Activated CD4-positive, alpha-beta memory T cell treated with anti-CD3 and anti-CD28 coated beads for 36 hours (primary cell): Measurements from ENCODE around the gene DLX1. TPM values are rescaled to one million over a fixed set of nuclear protein-coding genes. Genes with fewer than 3 reads are reported as not detected.
"Not testable (repeated sequence)": the region's sequence is repeated elsewhere in the genome, so short reads cannot be mapped to it uniquely, and the experiment has no call there.

Experiments used
- CTCF ChIA-PET: fragments of 350-600 bp; sonication (Branson Sonifier 250); formaldehyde crosslinking; loops from one replicate; lab custom pipeline; 2021; ENCODE audit warnings: antibody characterized with exemption, inconsistent platforms; lab: Charles Lee
- POLR2A ChIA-PET: fragments of 350-600 bp; sonication (Branson Sonifier 250); formaldehyde crosslinking; loops from one replicate; lab custom pipeline; 2021; ENCODE audit warnings: antibody characterized with exemption; lab: Charles Lee
- DNase-seq: peaks from one replicate; pipeline ENCODE4 v3.0.0-alpha.2; 2020
- H3K27ac Mint-ChIP-seq: one replicate; pipeline ENCODE4 v1.8.0; 2021; ENCODE audit warnings: mixed read lengths
- H3K27me3 Mint-ChIP-seq: one replicate; pipeline ENCODE4 v1.8.0; 2021; ENCODE audit warnings: mixed read lengths
- H3K36me3 Mint-ChIP-seq: one replicate; pipeline ENCODE4 v1.8.0; 2021; ENCODE audit warnings: mixed read lengths
- H3K4me1 Mint-ChIP-seq: one replicate; pipeline ENCODE4 v1.8.0; 2021; ENCODE audit warnings: low read depth, mixed read lengths
- H3K4me3 Mint-ChIP-seq: one replicate; pipeline ENCODE4 v1.8.0; 2021; ENCODE audit warnings: mild to moderate bottlenecking, mixed read lengths
- H3K9me3 Mint-ChIP-seq: one replicate; pipeline ENCODE4 v1.8.0; 2021; ENCODE audit warnings: mixed read lengths
- intact Hi-C: fragments of 100-400 bp; cut with micrococcal nuclease; formaldehyde crosslinking; loops from one replicate; pipeline ENCODE4 v1.15.1; 2023
- total RNA-seq, 2 experiments: library from RNA; stranded (reverse); gene quantifications; one replicate each; pipeline ENCODE4 v1.2.3, GENCODE V29; 2021

DLX1 gene
- total RNA-seq, 2 experiments from 2014 or later: not detected

DNA sequence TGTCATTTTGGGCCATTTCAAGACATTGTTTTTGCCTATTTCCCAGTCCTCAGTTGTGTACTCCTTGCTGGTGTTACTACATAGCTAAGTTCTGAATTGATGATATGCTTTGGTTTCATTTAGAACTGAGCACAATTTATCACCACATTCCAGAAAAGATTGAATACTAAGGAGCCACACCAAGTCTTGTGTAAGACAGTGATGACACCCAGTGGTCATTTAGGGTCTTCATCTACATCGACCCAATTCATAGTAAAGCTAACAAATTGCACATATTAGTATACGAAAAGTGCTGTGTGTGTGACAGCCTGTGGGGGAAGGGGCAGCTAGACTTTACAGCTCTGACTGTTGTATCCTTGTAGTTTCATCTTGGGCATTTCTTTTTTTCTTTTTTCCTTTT, 28.3 kb downstream of the DLX1 start:
- H3K4me3 Mint-ChIP-seq: no peak overlapping the region
- H3K27me3 Mint-ChIP-seq: peaks cover 25% of the 10 kb centered on the region
- no peak for DNase-seq
- H3K36me3 Mint-ChIP-seq: no peaks in the 10 kb centered on the region
- CTCF ChIA-PET: interaction anchor here (0.7 to 3.0 kb wide), 11 partner anchors 8 to 584 kb away, joined by 3 to 14 read pairs (median 4); no protein-coding TSS in a partner anchor
- intact Hi-C loops: no loop called here
- H3K27ac Mint-ChIP-seq: no peak overlapping the region
- H3K9me3 Mint-ChIP-seq: no peaks in the 10 kb centered on the region
- POLR2A ChIA-PET: no interaction called here
- no peaks in the 10 kb centered on the region for H3K4me1 Mint-ChIP-seq

DNA sequence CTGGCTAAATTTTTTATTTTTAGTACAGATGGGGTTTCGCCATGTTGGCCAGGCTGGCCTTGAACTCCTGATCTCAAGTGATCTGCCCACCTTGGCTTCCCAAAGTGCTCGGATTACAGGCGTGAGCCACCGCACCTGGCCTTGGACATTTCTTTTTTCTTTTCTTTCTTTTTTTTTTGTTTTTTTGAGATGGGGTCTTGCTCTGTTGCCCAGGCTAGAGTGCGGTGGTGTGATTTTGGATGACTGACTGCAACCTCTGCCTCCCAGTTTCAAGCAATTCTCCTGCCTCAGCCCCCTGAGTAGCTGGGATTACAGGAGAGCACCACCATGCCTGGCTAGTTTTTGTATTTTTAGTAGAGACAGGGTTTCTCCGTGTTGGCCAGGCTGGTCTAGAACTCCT, 28.9 kb downstream of the DLX1 start:
- H3K4me3 Mint-ChIP-seq, DNase-seq, H3K27ac Mint-ChIP-seq, H3K36me3 Mint-ChIP-seq, intact Hi-C loops, H3K9me3 Mint-ChIP-seq, H3K4me1 Mint-ChIP-seq, POLR2A ChIA-PET: not testable (repeated sequence)
- CTCF ChIA-PET: interaction anchor here (0.6 to 3.0 kb wide), 12 partner anchors 7 to 549 kb away, joined by 3 to 14 read pairs (median 4); no protein-coding TSS in a partner anchor
- H3K27me3 Mint-ChIP-seq: peaks cover 27% of the 10 kb centered on the region

DNA sequence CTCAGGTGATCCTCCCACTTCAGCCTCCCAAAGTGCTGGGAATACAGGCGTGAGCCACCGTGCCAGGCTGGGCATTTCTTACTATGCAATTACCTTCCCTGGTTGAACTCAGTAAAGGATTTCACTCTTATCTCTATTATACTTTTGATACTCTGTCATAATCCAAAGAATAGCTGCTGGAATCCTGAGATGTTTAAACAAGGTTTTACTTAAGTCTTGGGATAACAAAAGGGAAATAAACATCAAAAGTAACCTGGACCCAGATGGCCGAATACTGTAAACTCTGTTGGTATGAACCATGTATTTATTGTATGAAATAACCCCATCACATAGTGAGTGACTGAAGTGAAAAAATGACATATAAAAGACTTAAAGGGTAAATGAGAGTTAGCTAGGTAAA, 29.3 kb downstream of the DLX1 start:
- ChIA-PET CTCF (interaction anchor here (0.6 to 3.0 kb wide), 5 partner anchors 8 to 550 kb away, joined by 3 to 14 read pairs (median 3); no protein-coding TSS in a partner anchor), POLR2A (no interaction called here)
- no peaks in the 10 kb centered on the region for H3K4me1 Mint-ChIP-seq
- intact Hi-C loops: no loop called here
- DNase-seq: no peak
- H3K27ac Mint-ChIP-seq: no peak overlapping the region
- no peaks in the 10 kb centered on the region for H3K9me3 Mint-ChIP-seq
- H3K27me3 Mint-ChIP-seq: peaks cover 24% of the 10 kb centered on the region
- H3K4me3 Mint-ChIP-seq: no peak overlapping the region
- H3K36me3 Mint-ChIP-seq: no peaks in the 10 kb centered on the region

DNA sequence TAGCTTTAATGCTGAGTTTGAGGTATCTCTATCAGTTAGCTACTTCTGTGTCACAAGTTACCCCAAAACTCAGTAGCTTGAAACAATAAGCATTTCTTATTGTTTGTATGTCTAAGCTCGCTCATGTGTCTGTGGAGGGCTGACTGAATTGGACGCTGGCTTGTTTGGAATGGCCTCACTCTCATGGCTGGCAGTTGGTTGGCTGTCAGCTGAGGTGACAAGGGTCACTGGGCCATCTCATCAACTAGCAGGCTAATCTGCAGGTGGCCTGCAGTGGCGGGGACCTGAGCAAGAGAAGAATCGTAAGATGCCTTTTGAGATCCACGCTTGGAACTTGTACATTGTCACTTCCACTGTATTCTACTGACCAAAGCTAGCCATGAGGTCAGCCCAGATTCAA, 30.8 kb downstream of the DLX1 start:
- Mint-ChIP-seq H3K27me3 (peaks cover 18% of the 10 kb centered on the region), H3K9me3 (no peaks in the 10 kb centered on the region), H3K4me3 (no peak overlapping the region), H3K27ac (no peak overlapping the region), H3K4me1 (no peaks in the 10 kb centered on the region), H3K36me3 (no peaks in the 10 kb centered on the region)
- POLR2A ChIA-PET: no interaction called here
- CTCF ChIA-PET: interaction anchor here (1.2 to 1.8 kb wide), 2 partner anchors 9 to 11 kb away, joined by 4 to 7 read pairs; no protein-coding TSS in a partner anchor
- intact Hi-C loops: no loop called here
- DNase-seq: no peak

DNA sequence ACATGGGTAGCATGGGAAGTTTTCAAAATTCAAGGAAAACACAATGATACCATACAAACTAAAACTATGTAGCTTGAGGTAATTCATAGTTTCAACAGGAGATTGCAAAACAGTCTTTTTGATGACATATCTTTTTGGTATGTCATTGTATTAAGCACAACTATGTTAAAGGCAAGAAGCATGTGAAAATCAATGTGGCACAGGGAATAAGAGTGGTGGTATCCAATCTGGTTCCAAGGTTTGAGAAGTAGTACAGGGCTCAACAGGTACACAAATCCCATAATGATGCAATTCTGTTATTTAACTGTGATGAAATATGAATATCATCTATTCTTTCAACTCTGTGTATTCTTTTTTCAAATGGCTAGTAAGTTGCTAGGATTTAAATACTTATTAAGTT, 33.8 kb downstream of the DLX1 start:
- H3K36me3 Mint-ChIP-seq: no peaks in the 10 kb centered on the region
- intact Hi-C loops: no loop called here
- no peak for DNase-seq
- no peaks in the 10 kb centered on the region for H3K9me3 Mint-ChIP-seq
- CTCF ChIA-PET: no interaction called here
- H3K27ac Mint-ChIP-seq: no peak overlapping the region
- H3K27me3 Mint-ChIP-seq: peaks cover 9% of the 10 kb centered on the region
- H3K4me1 Mint-ChIP-seq: no peaks in the 10 kb centered on the region
- H3K4me3 Mint-ChIP-seq: no peak overlapping the region
- POLR2A ChIA-PET: no interaction called here

DNA sequence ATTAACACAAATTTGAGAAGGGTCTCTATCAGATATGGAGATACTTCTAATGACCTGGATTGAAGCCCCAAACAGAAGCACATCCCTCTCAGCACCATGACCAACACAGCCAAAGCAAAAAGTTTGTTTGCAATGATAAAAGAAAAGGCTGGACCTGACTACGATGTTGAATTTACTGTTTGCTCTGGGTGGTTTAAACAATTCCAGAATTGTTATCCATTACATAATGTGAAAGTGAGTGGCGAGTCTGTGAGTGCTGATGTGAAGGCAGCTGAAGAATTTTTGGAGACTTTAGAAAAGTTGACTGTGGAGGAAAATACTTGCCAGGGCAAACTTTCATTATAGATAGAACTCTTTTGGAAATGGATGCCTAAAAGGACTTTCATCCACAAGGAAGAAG, 34.8 kb downstream of the DLX1 start:
- peaks cover 2% of the 10 kb centered on the region for H3K9me3 Mint-ChIP-seq
- intact Hi-C loops: no loop called here
- H3K27ac Mint-ChIP-seq: no peak overlapping the region
- no peak overlapping the region for H3K4me3 Mint-ChIP-seq
- POLR2A ChIA-PET: no interaction called here
- CTCF ChIA-PET: interaction anchor here (0.7 to 1.3 kb wide), 2 partner anchors 13 to 23 kb away, joined by 3 read pairs; no protein-coding TSS in a partner anchor
- no peaks in the 10 kb centered on the region for H3K36me3 Mint-ChIP-seq
- no peaks in the 10 kb centered on the region for H3K4me1 Mint-ChIP-seq
- peaks cover 6% of the 10 kb centered on the region for H3K27me3 Mint-ChIP-seq
- DNase-seq: no peak

DNA sequence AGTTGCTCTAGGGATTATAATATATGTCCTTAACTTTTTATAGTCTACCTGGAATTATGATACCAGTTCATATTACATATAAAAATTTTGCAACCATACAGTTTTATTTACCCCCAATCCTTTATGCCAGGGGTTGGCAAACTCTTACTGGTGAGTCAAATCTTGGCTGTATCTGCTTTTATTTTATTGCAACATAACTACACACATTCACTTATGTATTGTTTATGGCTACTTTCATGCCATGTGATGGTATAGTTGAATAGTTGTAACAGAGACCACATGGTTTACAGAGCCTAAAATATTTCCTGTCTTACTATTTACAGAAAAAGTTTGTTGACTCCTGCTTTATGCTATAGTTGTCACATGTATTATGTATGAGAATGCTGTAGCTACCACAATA, 43.2 kb downstream of the DLX1 start:
- POLR2A ChIA-PET: no interaction called here

DNA sequence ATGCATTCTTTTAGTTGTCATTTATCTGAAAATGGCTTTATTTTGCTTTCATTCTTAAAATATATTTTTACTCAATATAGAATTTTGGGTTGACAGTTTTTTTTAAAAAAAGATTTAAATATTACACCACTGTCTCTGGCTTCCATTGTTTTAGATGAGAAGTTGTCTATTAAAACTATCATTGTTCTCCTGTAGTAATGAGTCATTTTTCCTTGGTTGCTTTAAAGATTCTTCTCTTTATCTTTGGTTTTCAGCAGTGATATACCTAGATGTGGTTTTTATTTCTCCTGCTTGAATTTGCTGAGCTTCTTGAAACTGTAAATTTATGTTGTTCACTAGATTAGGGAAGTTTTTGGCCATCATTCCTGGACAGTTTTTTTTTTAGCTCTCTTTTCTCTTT, 44.1 kb downstream of the DLX1 start:
- Mint-ChIP-seq H3K9me3 (peaks cover 7% of the 10 kb centered on the region), H3K4me3 (no peak overlapping the region), H3K27me3 (peaks cover 8% of the 10 kb centered on the region), H3K4me1 (no peaks in the 10 kb centered on the region), H3K36me3 (no peaks in the 10 kb centered on the region), H3K27ac (no peak overlapping the region)
- intact Hi-C loops: no loop called here
- POLR2A ChIA-PET: no interaction called here
- CTCF ChIA-PET: interaction anchor here (0.6 to 1.1 kb wide), 3 partner anchors 15 to 556 kb away, joined by 3 to 5 read pairs (median 3); no protein-coding TSS in a partner anchor
- DNase-seq: no peak

More for the DNA sequence above, 43.2 kb downstream of the DLX1 start:
- no peak for DNase-seq
- Mint-ChIP-seq H3K36me3 (no peaks in the 10 kb centered on the region), H3K27me3 (peaks cover 7% of the 10 kb centered on the region), H3K27ac (no peak overlapping the region), H3K9me3 (peaks cover 8% of the 10 kb centered on the region), H3K4me1 (no peaks in the 10 kb centered on the region), H3K4me3 (no peak overlapping the region)
- CTCF ChIA-PET: interaction anchor here (1.0 to 2.3 kb wide), 2 partner anchors 338 to 422 kb away, joined by 5 to 9 read pairs; no protein-coding TSS in a partner anchor
- intact Hi-C loops: no loop called here

DNA sequence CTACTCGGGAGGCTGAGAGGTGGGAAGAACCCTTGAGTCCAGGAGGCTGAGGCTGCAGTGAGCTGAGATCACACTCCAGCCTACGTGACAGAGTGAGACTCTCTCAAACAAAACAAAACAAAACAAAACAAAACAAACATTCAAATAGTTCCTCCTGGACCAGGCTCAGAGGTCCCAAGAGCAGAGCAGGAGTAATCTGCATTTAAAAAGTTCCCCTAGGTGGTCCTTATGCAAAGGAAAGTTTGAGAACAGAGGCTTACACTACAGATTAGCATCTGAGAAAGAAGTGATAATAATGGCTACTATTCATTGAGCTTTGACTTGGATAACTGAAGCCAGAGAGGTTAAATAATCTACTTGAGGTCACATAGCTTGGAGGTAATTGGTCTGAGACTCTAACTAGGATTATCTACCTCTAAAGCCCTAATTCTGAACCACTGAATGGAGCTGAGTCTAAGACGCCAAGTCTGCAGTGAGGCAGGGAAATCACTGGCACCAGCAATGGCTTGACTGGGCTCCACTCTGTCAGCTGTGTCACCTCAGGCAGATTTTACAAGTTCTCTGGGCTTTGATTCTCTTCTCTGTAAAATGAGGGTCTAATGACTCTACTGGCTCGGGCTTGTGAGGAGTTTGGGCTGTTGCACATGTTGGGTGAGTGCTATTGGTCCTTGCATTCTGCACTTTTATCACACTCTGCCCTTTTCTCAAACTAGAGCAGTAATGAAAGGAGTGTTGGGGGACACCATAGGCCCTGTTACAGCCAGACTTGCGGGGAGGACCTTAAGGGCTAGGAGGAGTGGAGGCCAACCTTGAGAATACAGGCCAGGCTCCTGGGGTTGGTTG, 46.6 kb downstream of the DLX1 start:
- no peak for DNase-seq
- no peak overlapping the region for H3K4me3 Mint-ChIP-seq
- intact Hi-C loops: no loop called here
- POLR2A ChIA-PET: no interaction called here
- H3K4me1 Mint-ChIP-seq: no peaks in the 10 kb centered on the region
- H3K27me3 Mint-ChIP-seq: peaks cover 8% of the 10 kb centered on the region
- peaks cover 7% of the 10 kb centered on the region for H3K9me3 Mint-ChIP-seq
- H3K36me3 Mint-ChIP-seq: no peaks in the 10 kb centered on the region
- H3K27ac Mint-ChIP-seq: no peak overlapping the region
- CTCF ChIA-PET: interaction anchor here (1.6 kb wide), 1 partner anchor 330 kb away, joined by 4 read pairs; no protein-coding TSS in a partner anchor

DNA sequence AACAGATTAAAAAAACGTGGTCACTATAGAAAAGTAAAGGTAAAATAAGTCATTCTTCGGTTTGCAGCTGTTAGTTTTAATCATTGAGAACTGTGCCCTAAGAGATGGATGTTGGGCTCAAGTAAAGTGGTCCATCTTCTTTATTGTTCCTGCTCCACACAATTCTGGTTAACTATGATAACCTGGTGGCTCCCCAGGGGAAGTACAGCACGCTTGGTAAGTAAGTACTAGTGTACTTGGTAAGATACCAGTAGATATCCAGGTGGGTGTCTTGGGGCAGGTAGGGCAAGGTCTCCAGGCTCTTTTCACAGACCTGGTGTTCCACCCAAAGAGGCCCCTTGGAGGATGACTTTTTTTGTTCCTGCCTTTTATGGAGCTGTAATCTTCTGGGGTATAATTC, 49.0 kb downstream of the DLX1 start:
- H3K27ac Mint-ChIP-seq: no peak overlapping the region
- H3K9me3 Mint-ChIP-seq: peaks cover 5% of the 10 kb centered on the region
- ChIA-PET POLR2A (no interaction called here), CTCF (interaction anchor here (1.9 kb wide), 1 partner anchor 328 kb away, joined by 5 read pairs; no protein-coding TSS in a partner anchor)
- H3K4me1 Mint-ChIP-seq: no peaks in the 10 kb centered on the region
- H3K27me3 Mint-ChIP-seq: peaks cover 8% of the 10 kb centered on the region
- DNase-seq: no peak
- H3K4me3 Mint-ChIP-seq: no peak overlapping the region
- intact Hi-C loops: no loop called here
- H3K36me3 Mint-ChIP-seq: no peaks in the 10 kb centered on the region

DNA sequence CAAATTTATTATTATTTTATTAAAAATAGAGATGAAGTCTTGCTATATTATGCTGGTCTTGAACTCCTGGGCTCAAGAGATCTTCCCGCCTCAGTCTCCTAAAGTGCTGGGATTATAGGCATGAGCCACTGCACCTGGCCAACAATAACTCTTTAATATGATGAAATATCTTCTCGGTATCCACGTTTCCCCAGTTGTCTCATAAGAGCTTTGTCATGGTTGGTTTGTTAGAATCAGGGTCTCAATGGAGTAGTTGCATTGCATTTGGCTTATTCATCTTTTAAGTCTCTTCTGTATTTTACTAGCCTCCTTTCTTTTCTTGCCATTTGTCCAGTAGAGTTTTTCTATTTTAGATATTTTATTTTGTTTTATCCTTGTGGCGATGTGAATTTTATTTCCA, 50.1 kb downstream of the DLX1 start:
- no peak for DNase-seq
- Mint-ChIP-seq H3K4me3 (no peak overlapping the region), H3K27ac (no peak overlapping the region), H3K4me1 (no peaks in the 10 kb centered on the region), H3K27me3 (peaks cover 4% of the 10 kb centered on the region), H3K36me3 (no peaks in the 10 kb centered on the region), H3K9me3 (no peaks in the 10 kb centered on the region)
- intact Hi-C loops: no loop called here
- CTCF ChIA-PET: interaction anchor here (1.9 to 3.0 kb wide), 2 partner anchors 8 to 327 kb away, joined by 5 to 14 read pairs; no protein-coding TSS in a partner anchor
- POLR2A ChIA-PET: no interaction called here

DNA sequence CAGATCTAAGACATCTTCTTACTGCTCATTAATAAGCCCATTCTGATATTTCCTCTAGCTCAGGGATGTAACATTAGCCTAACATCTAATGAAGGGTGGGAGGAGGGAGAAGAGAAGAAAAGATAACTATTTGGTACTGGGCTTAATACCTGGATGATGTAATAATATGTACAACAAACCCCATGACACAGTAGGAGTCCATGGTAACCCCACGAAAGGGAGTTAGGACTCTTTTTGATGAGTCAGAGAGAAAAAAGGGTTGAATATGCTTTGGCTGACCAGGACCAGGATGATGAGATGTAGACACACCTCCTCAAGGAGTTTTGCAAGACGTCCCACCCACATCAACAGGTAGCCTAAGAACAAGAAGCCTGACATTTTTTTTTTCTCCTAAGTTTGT, 51.8 kb downstream of the DLX1 start:
- CTCF ChIA-PET: interaction anchor here (0.6 to 3.0 kb wide), 2 partner anchors 10 to 145 kb away, joined by 5 to 14 read pairs; no protein-coding TSS in a partner anchor
- Mint-ChIP-seq H3K4me1 (no peaks in the 10 kb centered on the region), H3K9me3 (no peaks in the 10 kb centered on the region), H3K36me3 (no peaks in the 10 kb centered on the region), H3K27me3 (peaks cover 4% of the 10 kb centered on the region), H3K4me3 (no peak overlapping the region), H3K27ac (no peak overlapping the region)
- POLR2A ChIA-PET: no interaction called here
- intact Hi-C loops: no loop called here
- DNase-seq: no peak
